ENCODE results near the gene ITLN1. TPM values are rescaled to one million over a fixed set of nuclear protein-coding genes. Genes with fewer than 3 reads are reported as not detected.

ITLN1 gene
- total RNA-seq, 2 experiments from 2014 or later: not detected

DNA sequence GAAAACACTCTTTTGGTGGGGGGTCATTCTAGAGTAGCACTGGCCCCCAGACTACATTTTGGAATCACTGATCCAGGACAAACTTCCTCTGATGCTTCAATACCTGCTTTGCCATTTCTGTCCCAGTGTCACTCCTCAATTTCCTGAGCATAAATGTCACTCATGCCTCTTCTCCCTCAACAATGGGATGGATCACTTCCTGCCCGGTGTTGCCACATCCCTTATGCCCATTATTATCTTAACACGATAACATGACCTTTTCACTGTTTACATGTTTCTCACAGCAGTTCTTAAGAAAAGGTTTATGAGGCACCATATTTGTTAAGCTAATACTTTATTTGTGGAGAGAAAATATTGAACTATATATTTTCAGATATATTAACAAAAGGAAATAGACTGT, 3.9 kb upstream of the ITLN1 start:
- peaks cover 5% of the 10 kb centered on the region for H3K4me1 Mint-ChIP-seq (ENCODE audit: low read depth)
- TF ChIP-seq, protein P1, sequence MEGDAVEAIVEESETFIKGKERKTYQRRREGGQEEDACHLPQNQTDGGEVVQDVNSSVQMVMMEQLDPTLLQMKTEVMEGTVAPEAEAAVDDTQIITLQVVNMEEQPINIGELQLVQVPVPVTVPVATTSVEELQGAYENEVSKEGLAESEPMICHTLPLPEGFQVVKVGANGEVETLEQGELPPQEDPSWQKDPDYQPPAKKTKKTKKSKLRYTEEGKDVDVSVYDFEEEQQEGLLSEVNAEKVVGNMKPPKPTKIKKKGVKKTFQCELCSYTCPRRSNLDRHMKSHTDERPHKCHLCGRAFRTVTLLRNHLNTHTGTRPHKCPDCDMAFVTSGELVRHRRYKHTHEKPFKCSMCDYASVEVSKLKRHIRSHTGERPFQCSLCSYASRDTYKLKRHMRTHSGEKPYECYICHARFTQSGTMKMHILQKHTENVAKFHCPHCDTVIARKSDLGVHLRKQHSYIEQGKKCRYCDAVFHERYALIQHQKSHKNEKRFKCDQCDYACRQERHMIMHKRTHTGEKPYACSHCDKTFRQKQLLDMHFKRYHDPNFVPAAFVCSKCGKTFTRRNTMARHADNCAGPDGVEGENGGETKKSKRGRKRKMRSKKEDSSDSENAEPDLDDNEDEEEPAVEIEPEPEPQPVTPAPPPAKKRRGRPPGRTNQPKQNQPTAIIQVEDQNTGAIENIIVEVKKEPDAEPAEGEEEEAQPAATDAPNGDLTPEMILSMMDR (IDR thresholded peaks at IDR 0.05): no peak
- ATAC-seq (ENCODE audit: poor library complexity) (no peak), DNase-seq (no peak)
- intact Hi-C loops (cut with DNase I, micrococcal nuclease): loop anchor here in 1 of 2 experiments (10.0 kb wide), 1 partner anchor 474 kb away; no protein-coding TSS in a partner anchor
- no peaks in the 10 kb centered on the region for H3K36me3 Mint-ChIP-seq (ENCODE audit: low read depth)
- Histone ChIP-seq H3K9me3 (ENCODE audit: control insufficient read depth in 1 of 2, insufficient read depth in 1 of 2, low read length in 2 of 2) (no peaks in the 10 kb centered on the region), H3K27ac (ENCODE audit: low read depth in 1 of 2, low read length in 2 of 2) (no peak overlapping the region), H3K4me1 (ENCODE audit: insufficient read depth, low read length) (peaks cover 9% of the 10 kb centered on the region), H3K36me3 (ENCODE audit: insufficient read depth, low read length) (no peaks in the 10 kb centered on the region), H3K4me3 (ENCODE audit: low read length) (no peak overlapping the region), H3K27me3 (ENCODE audit: control insufficient read depth in 1 of 2, insufficient read depth in 2 of 2, low read length in 2 of 2) (peaks cover 0 to 9% of the 10 kb centered on the region in 2 experiments)
- no peak overlapping the region for H3K4me3 Mint-ChIP-seq
- ChIA-PET CTCF (no interaction called here), POLR2A (no interaction called here)
- no peak overlapping the region for H3K27ac Mint-ChIP-seq
- no peaks in the 10 kb centered on the region for H3K9me3 Mint-ChIP-seq
- peaks cover 13% of the 10 kb centered on the region for H3K27me3 Mint-ChIP-seq

DNA sequence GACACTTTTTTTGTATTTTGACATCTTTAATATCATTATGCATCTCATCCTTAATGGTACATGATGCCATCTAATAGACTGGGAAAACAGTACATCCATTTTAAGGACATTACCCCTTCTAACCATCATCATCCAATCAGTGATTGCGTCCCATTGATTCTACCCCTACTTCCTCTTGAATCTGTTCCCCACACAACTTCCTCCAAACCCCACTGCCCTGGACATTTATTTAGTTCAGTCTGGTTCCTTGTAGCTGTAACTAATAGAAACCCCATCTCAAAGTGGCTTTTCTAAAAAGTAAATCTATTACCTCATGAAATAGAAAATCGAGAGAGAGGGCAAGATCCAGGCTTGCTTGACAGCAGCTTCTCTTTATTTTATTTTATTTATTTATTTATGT, 2.1 kb upstream of the ITLN1 start:
- Mint-ChIP-seq H3K27me3 (peaks cover 13% of the 10 kb centered on the region), H3K27ac (no peak overlapping the region), H3K4me3 (no peak overlapping the region), H3K9me3 (no peaks in the 10 kb centered on the region), H3K4me1 (ENCODE audit: low read depth) (peaks cover 5% of the 10 kb centered on the region), H3K36me3 (ENCODE audit: low read depth) (no peaks in the 10 kb centered on the region)
- ChIA-PET POLR2A (no interaction called here), CTCF (no interaction called here)
- H3K36me3 ChIP-seq (ENCODE audit: insufficient read depth, low read length): no peaks in the 10 kb centered on the region
- TF ChIP-seq, protein P1 (IDR thresholded peaks at IDR 0.05): no peak
- ATAC-seq (ENCODE audit: poor library complexity) (no peak), DNase-seq (no peak)
- H3K27ac ChIP-seq (ENCODE audit: low read depth in 1 of 2, low read length in 2 of 2): no peak overlapping the region
- peaks cover 9% of the 10 kb centered on the region for H3K4me1 ChIP-seq (ENCODE audit: insufficient read depth, low read length)
- H3K4me3 ChIP-seq (ENCODE audit: low read length): no peak overlapping the region
- intact Hi-C loops (cut with DNase I, micrococcal nuclease): loop anchor here in 1 of 2 experiments (10.0 kb wide), 1 partner anchor 472 kb away; no protein-coding TSS in a partner anchor
- H3K9me3 ChIP-seq (ENCODE audit: control insufficient read depth in 1 of 2, insufficient read depth in 1 of 2, low read length in 2 of 2): no peaks in the 10 kb centered on the region
- H3K27me3 ChIP-seq (ENCODE audit: control insufficient read depth in 1 of 2, insufficient read depth in 2 of 2, low read length in 2 of 2): peaks cover 0 to 9% of the 10 kb centered on the region in 2 experiments

DNA sequence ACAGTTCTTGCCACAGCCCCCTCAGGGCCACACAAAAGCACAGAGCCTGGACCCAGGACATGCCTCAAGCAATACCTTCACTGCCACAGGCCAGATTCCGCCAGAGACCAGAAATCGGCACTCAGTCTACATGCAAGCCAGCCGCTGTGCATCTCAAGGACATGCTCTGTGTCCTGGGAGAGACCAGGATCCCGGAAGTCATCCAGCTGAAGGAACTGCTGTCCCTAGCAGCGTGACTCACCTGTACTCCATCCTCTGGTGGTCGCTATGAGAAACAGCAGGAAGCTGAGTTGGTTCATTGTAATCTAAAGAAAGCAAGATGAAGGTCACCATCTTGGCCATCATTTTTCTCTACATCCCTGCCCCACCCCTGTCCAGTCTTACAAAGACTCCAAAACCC, 401 bp downstream of the ITLN1 start:
- POLR2A ChIA-PET: interaction anchor here (0.6 to 3.2 kb wide), 2 partner anchors 34 to 48 kb away, joined by 3 to 19 read pairs; no protein-coding TSS in a partner anchor
- Histone ChIP-seq H3K27me3 (ENCODE audit: control insufficient read depth in 1 of 2, insufficient read depth in 2 of 2, low read length in 2 of 2) (peaks cover 0 to 4% of the 10 kb centered on the region in 2 experiments), H3K36me3 (ENCODE audit: insufficient read depth, low read length) (no peaks in the 10 kb centered on the region), H3K27ac (ENCODE audit: low read depth in 1 of 2, low read length in 2 of 2) (no peak overlapping the region), H3K4me1 (ENCODE audit: insufficient read depth, low read length) (peaks cover 9% of the 10 kb centered on the region), H3K9me3 (ENCODE audit: control insufficient read depth in 1 of 2, insufficient read depth in 1 of 2, low read length in 2 of 2) (no peaks in the 10 kb centered on the region), H3K4me3 (ENCODE audit: low read length) (no peak overlapping the region)
- ATAC-seq (ENCODE audit: poor library complexity): peak; percentile 78
- CTCF ChIA-PET: interaction anchor here (0.7 to 1.9 kb wide), 4 partner anchors 18 to 158 kb away, joined by 3 to 9 read pairs (median 3); no protein-coding TSS in a partner anchor
- intact Hi-C loops (cut with DNase I, micrococcal nuclease): loop anchor here (1.0 to 10.0 kb wide), 5 partner anchors 50 to 470 kb away; no protein-coding TSS in a partner anchor
- Mint-ChIP-seq H3K27me3 (peaks cover 4% of the 10 kb centered on the region), H3K36me3 (ENCODE audit: low read depth) (no peaks in the 10 kb centered on the region), H3K9me3 (no peaks in the 10 kb centered on the region), H3K27ac (no peak overlapping the region), H3K4me1 (ENCODE audit: low read depth) (peaks cover 5% of the 10 kb centered on the region), H3K4me3 (no peak overlapping the region)
- TF ChIP-seq, protein P1 (IDR thresholded peaks at IDR 0.05): peak; percentile 71
- peak in 1 of 14 experiments; percentile 72 for DNase-seq

Data from CD4-positive, alpha-beta T cell (primary cell).